Measurements from ENCODE around the gene TCF7L1. TPM values are rescaled to one million over a fixed set of nuclear protein-coding genes. Genes with fewer than 3 reads are reported as not detected.

TCF7L1 gene
- total RNA-seq, 4 donors from 2014 or later = 0.75 to 2.9 (median 1.1) TPM

- H3K27ac ChIP-seq = no peak overlapping the region
- no peak for DNase-seq
- H3K36me3 ChIP-seq = no peaks in the 10 kb centered on the region
- H3K27me3 ChIP-seq = no peaks in the 10 kb centered on the region
- intact Hi-C loops (cut with DNase I; ENCODE audit: low total_unique reads) (no loop called here), in situ Hi-C loops (cut with MboI; ENCODE audit: low pct_ligation_motif_present in 1 of 4, low pct_unique_long_range_greater_than_20kb in 1 of 4, low sequenced_read_pairs in 3 of 4) (no loop called here)
- 77 to 87% methylated on average over 7 to 10 of the region's 10 CpGs for WGBS, 2 donors (ENCODE audit: low coverage in 1 of 2)
- no peaks in the 10 kb centered on the region for H3K9me3 ChIP-seq
- no peak overlapping the region for H3K4me3 ChIP-seq
- peaks cover 0 to 5% (median under 1%) of the 10 kb centered on the region in 4 donors for H3K4me1 ChIP-seq
- no peak for TF ChIP-seq POLR2AphosphoS5 (IDR thresholded peaks at IDR 0.05)
These were observed 34.3 kb downstream of the TCF7L1 start for GRCh38 chr2:85167479-85167878.

- Histone ChIP-seq H3K4me3 (no peak overlapping the region), H3K27me3 (no peaks in the 10 kb centered on the region), H3K4me1 (no peaks in the 10 kb centered on the region), H3K27ac (no peak overlapping the region), H3K36me3 (no peaks in the 10 kb centered on the region), H3K9me3 (no peaks in the 10 kb centered on the region)
- TF ChIP-seq POLR2A (IDR thresholded peaks at IDR 0.05) (no peak), CTCF (IDR thresholded peaks at IDR 0.05) (no peak), EP300 (IDR thresholded peaks at IDR 0.05; ENCODE audit: low read depth) (no peak), POLR2AphosphoS5 (IDR thresholded peaks at IDR 0.05) (no peak)
- no peak for DNase-seq
- intact Hi-C loops (cut with DNase I; ENCODE audit: low total_unique reads) = no loop called here
- in situ Hi-C loops (cut with MboI; ENCODE audit: low pct_ligation_motif_present in 1 of 4, low pct_unique_long_range_greater_than_20kb in 1 of 4, low sequenced_read_pairs in 3 of 4) = no loop called here
- WGBS, 2 donors (ENCODE audit: low coverage in 1 of 2) = 90 to 95% methylated on average over 3 of the region's 3 CpGs
These were observed 35.8 kb downstream of the TCF7L1 start for GRCh38 chr2:85168942-85169341.

GRCh38 chr2:85169581-85169980 lies 36.4 kb downstream of the TCF7L1 start:
- intact Hi-C loops (cut with DNase I; ENCODE audit: low total_unique reads) = no loop called here
- TF ChIP-seq POLR2A (IDR thresholded peaks at IDR 0.05) (no peak), CTCF (IDR thresholded peaks at IDR 0.05) (no peak), POLR2AphosphoS5 (IDR thresholded peaks at IDR 0.05) (no peak), EP300 (IDR thresholded peaks at IDR 0.05; ENCODE audit: low read depth) (no peak)
- no peak overlapping the region for H3K27ac ChIP-seq
- no peaks in the 10 kb centered on the region for H3K27me3 ChIP-seq
- H3K36me3 ChIP-seq = no peaks in the 10 kb centered on the region
- in situ Hi-C loops (cut with MboI; ENCODE audit: low pct_ligation_motif_present in 1 of 4, low pct_unique_long_range_greater_than_20kb in 1 of 4, low sequenced_read_pairs in 3 of 4) = no loop called here
- no peak overlapping the region for H3K4me3 ChIP-seq
- DNase-seq = no peak
- no peaks in the 10 kb centered on the region for H3K4me1 ChIP-seq
- WGBS, 2 donors (ENCODE audit: low coverage in 1 of 2) = 81% methylated on average over 3 of the region's 3 CpGs; no CpG with 5 or more reads in 1 of the 2 donors
- no peaks in the 10 kb centered on the region for H3K9me3 ChIP-seq

GRCh38 chr2:85170938-85171475 lies 37.8 kb downstream of the TCF7L1 start:
- TF ChIP-seq POLR2A (IDR thresholded peaks at IDR 0.05) = no peak
- TF ChIP-seq EP300 (IDR thresholded peaks at IDR 0.05; ENCODE audit: low read depth) = no peak
- no peak for TF ChIP-seq POLR2AphosphoS5 (IDR thresholded peaks at IDR 0.05)
- no peak for TF ChIP-seq CTCF (IDR thresholded peaks at IDR 0.05)
- intact Hi-C loops (cut with DNase I; ENCODE audit: low total_unique reads) = no loop called here

GRCh38 chr2:85171916-85172315 lies 38.7 kb downstream of the TCF7L1 start:
- TF ChIP-seq POLR2AphosphoS5 (IDR thresholded peaks at IDR 0.05) (no peak), CTCF (IDR thresholded peaks at IDR 0.05) (no peak), EP300 (IDR thresholded peaks at IDR 0.05; ENCODE audit: low read depth) (no peak)
- intact Hi-C loops (cut with DNase I; ENCODE audit: low total_unique reads) (no loop called here), in situ Hi-C loops (cut with MboI; ENCODE audit: low pct_ligation_motif_present in 1 of 4, low pct_unique_long_range_greater_than_20kb in 1 of 4, low sequenced_read_pairs in 3 of 4) (no loop called here)
- no peaks in the 10 kb centered on the region for H3K27me3 ChIP-seq
- no peak for DNase-seq
- no peak overlapping the region for H3K4me3 ChIP-seq
- no peak overlapping the region for H3K27ac ChIP-seq
- 89 to 90% methylated on average over 3 to 10 of the region's 10 CpGs for WGBS, 2 donors (ENCODE audit: low coverage in 1 of 2)
- no peaks in the 10 kb centered on the region for H3K4me1 ChIP-seq
- no peaks in the 10 kb centered on the region for H3K36me3 ChIP-seq
- no peaks in the 10 kb centered on the region for H3K9me3 ChIP-seq

More at GRCh38 chr2:85170938-85171475, 37.8 kb downstream of the TCF7L1 start:
- no peaks in the 10 kb centered on the region for H3K4me1 ChIP-seq
- WGBS, 2 donors (ENCODE audit: low coverage in 1 of 2) = 74 to 100% methylated on average over 1 to 6 of the region's 6 CpGs
- no peaks in the 10 kb centered on the region for H3K36me3 ChIP-seq
- H3K9me3 ChIP-seq = no peaks in the 10 kb centered on the region
- no peak overlapping the region for H3K4me3 ChIP-seq
- no peak overlapping the region for H3K27ac ChIP-seq
- DNase-seq = no peak
- H3K27me3 ChIP-seq = no peaks in the 10 kb centered on the region
- in situ Hi-C loops (cut with MboI; ENCODE audit: low pct_ligation_motif_present in 1 of 4, low pct_unique_long_range_greater_than_20kb in 1 of 4, low sequenced_read_pairs in 3 of 4) = no loop called here
